Loucy (cell line): Measurements from ENCODE around the gene CIB2.

Experiments
- H2AFZ ChIP-seq: fragments of 200-600 bp; sonication (generic); 2 replicates; pipeline ENCODE4 v1.6.0; 2016; ENCODE audit warnings: antibody characterized with exemption, mild to moderate bottlenecking, low read length, moderate library complexity
- H3F3A ChIP-seq: fragments of 200-600 bp; 2 replicates; pipeline ENCODE4 v1.6.0; 2016; ENCODE audit warnings: antibody characterized with exemption, low read depth, mild to moderate bottlenecking
- H3K27me3 ChIP-seq: fragments of 200-600 bp; sonication (generic); 2 replicates; pipeline ENCODE4 v1.6.1; 2014; ENCODE audit warnings: low read length, mild to moderate bottlenecking; ENCODE audit not compliant: insufficient read depth, poor library complexity, severe bottlenecking
- H3K36me3 ChIP-seq: fragments of 200-600 bp; sonication (generic); 2 replicates; pipeline ENCODE4 v1.6.1; 2016; ENCODE audit warnings: low read length; ENCODE audit not compliant: insufficient read depth
- H3K4me1 ChIP-seq: fragments of 200-600 bp; sonication (generic); 2 replicates; pipeline ENCODE4 v1.5.1; 2014; ENCODE audit warnings: low read length, mild to moderate bottlenecking; ENCODE audit not compliant: insufficient read depth, poor library complexity, severe bottlenecking
- H3K4me2 ChIP-seq: fragments of 200-600 bp; sonication (generic); 2 replicates; pipeline ENCODE4 v1.6.0; 2014; ENCODE audit warnings: antibody characterized with exemption, low read length, low read depth, mild to moderate bottlenecking; ENCODE audit not compliant: poor library complexity, severe bottlenecking
- H3K4me3 ChIP-seq: fragments of 200-600 bp; sonication (generic); 2 replicates; pipeline ENCODE4 v1.5.1; 2014; ENCODE audit warnings: low read length, mild to moderate bottlenecking, mixed read lengths; ENCODE audit not compliant: poor library complexity, severe bottlenecking
- H3K79me2 ChIP-seq: fragments of 200-600 bp; sonication (generic); 2 replicates; pipeline ENCODE4 v1.6.1; 2014; ENCODE audit warnings: low read length; ENCODE audit not compliant: insufficient read depth
- H3K9ac ChIP-seq: fragments of 200-600 bp; sonication (generic); 2 replicates; pipeline ENCODE4 v1.6.0; 2014; ENCODE audit warnings: mild to moderate bottlenecking, low read depth, low read length, moderate library complexity; ENCODE audit not compliant: poor library complexity, severe bottlenecking
- H3K9me2 ChIP-seq: fragments of 200-600 bp; sonication (generic); replicated peaks from 2 replicates; pipeline ENCODE4 v1.6.1; 2016; ENCODE audit warnings: low read depth, low read length, mixed read lengths
- H3K9me3 ChIP-seq: fragments of 200-600 bp; sonication (generic); 2 replicates; pipeline ENCODE4 v1.6.1; 2014; ENCODE audit warnings: mild to moderate bottlenecking, antibody characterized with exemption, low read length, low read depth; ENCODE audit not compliant: insufficient read depth
- H4K20me1 ChIP-seq: fragments of 200-600 bp; sonication (generic); 2 replicates; pipeline ENCODE4 v1.6.0; 2014; ENCODE audit warnings: antibody characterized with exemption, low read length, mild to moderate bottlenecking; ENCODE audit not compliant: insufficient read depth, poor library complexity, severe bottlenecking
- EZH2phosphoT487 ChIP-seq: fragments of 200-600 bp; IDR thresholded peaks from 2 replicates; pipeline ENCODE4 v1.6.1; 2018; ENCODE audit warnings: antibody characterized with exemption, mild to moderate bottlenecking, moderate library complexity, borderline replicate concordance
- TF ChIP-seq, protein P1 (sequence below): fragments of 200-600 bp; sonication (generic); conservative IDR thresholded peaks from 2 replicates; pipeline ENCODE4 v1.5.1; 2014; ENCODE audit warnings: mild to moderate bottlenecking, antibody characterized with exemption, low read length

Gene CIB2

DNA sequence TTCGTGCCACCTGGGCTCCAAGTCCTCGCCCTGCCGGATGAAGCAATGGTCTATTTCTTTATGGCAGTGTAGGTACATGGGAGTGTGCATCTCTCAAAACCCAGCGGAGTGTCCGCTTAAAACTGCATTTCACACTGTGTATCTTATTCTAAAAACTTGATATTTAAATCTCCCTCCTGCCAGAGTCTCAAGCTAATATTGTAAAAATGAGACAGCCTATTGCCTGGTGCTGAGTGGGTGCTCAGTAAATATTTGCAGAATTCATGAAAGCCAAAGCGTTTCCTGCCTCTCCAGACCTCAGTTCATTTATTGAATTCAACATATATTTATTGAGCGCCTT is 53.4 kb downstream of the CIB2 start:
- no peaks in the 10 kb centered on the region; the same call in 1 of the 2 replicates for H3F3A ChIP-seq
- H3K36me3 ChIP-seq = no peaks in the 10 kb centered on the region
- peak overlapping the region; percentile 90 for H2AFZ ChIP-seq
- H4K20me1 ChIP-seq = peaks cover 33% of the 10 kb centered on the region
- peaks cover 49% of the 10 kb centered on the region for H3K79me2 ChIP-seq
- H3K27me3 ChIP-seq = no peaks in the 10 kb centered on the region
- peak overlapping the region; percentile 82 for H3K4me2 ChIP-seq
- no peaks in the 10 kb centered on the region for H3K9me3 ChIP-seq
- H3K4me3 ChIP-seq = peak overlapping the region; percentile 81
- H3K4me1 ChIP-seq = peaks cover 33% of the 10 kb centered on the region
- TF ChIP-seq, protein P1, sequence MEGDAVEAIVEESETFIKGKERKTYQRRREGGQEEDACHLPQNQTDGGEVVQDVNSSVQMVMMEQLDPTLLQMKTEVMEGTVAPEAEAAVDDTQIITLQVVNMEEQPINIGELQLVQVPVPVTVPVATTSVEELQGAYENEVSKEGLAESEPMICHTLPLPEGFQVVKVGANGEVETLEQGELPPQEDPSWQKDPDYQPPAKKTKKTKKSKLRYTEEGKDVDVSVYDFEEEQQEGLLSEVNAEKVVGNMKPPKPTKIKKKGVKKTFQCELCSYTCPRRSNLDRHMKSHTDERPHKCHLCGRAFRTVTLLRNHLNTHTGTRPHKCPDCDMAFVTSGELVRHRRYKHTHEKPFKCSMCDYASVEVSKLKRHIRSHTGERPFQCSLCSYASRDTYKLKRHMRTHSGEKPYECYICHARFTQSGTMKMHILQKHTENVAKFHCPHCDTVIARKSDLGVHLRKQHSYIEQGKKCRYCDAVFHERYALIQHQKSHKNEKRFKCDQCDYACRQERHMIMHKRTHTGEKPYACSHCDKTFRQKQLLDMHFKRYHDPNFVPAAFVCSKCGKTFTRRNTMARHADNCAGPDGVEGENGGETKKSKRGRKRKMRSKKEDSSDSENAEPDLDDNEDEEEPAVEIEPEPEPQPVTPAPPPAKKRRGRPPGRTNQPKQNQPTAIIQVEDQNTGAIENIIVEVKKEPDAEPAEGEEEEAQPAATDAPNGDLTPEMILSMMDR = no peak
- H3K9ac ChIP-seq = peak overlapping the region; percentile 67
- no peaks in the 10 kb centered on the region for H3K9me2 ChIP-seq

DNA sequence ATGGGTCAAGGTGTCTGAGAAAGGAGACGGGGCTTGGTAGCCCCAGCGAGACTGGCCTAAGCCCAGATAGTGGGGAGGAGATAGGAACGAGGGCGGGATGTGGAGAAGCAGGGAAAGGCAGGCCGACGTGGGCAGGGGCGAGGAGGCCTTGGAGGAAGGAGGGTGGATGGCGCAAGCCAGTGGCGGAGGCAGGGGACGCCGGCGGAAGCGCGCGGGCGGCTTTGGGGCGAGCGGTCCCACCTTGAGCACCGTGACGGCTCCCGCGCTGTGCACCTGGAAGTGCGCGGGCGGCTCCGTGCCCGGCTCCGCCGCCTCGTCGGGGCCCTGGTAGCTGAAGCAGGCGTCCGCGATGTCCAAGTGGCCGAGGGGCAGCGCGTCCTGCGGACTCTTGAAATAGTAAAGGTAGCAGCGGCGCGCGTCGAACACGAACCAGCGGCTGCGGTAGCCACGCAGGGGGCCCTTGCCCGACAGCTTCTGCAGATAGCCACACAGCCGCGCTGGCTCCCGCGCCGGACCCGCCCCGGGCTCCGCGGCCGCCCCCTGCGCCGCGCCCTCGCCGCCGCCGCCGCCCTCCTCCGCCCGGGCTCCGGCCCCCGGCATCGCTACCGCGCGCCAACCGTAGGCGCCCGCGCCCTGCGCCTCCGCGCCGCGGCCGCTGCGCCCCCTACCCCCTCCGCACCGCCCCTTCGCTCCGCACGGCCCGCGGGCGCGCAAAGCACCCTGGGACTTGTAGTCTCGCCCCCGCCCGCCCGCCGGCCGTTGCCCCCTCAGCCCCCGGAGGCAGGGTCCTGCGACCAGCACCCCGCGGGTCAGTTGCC is 54.0 kb downstream of the CIB2 start, which contains the start of gene TBC1D2B:
Gene TBC1D2B (minus strand): TSS at position 659 of the 818 bp plus-strand sequence. CDS start 59 bp downstream, at position 600.
- no peaks in the 10 kb centered on the region for H3K27me3 ChIP-seq
- H3K9me2 ChIP-seq = no peaks in the 10 kb centered on the region
- H3F3A ChIP-seq = no peaks in the 10 kb centered on the region; the same call in 1 of the 2 replicates
- H2AFZ ChIP-seq = peak within 1 kb of the TSS; percentile 90
- H3K9ac ChIP-seq = peak within 1 kb of the TSS; percentile 98
- no peaks in the 10 kb centered on the region for H3K36me3 ChIP-seq
- H3K4me1 ChIP-seq = peaks cover 38% of the 10 kb centered on the region
- H3K4me3 ChIP-seq = peak within 1 kb of the TSS; percentile 100
- H3K9me3 ChIP-seq = no peaks in the 10 kb centered on the region
- H4K20me1 ChIP-seq = peaks cover 33% of the 10 kb centered on the region
- TF ChIP-seq, protein P1 = no peak
- TF ChIP-seq EZH2phosphoT487 = no peak
- peak within 1 kb of the TSS; percentile 84 for H3K4me2 ChIP-seq
- H3K79me2 ChIP-seq = peaks cover 55% of the 10 kb centered on the region

DNA sequence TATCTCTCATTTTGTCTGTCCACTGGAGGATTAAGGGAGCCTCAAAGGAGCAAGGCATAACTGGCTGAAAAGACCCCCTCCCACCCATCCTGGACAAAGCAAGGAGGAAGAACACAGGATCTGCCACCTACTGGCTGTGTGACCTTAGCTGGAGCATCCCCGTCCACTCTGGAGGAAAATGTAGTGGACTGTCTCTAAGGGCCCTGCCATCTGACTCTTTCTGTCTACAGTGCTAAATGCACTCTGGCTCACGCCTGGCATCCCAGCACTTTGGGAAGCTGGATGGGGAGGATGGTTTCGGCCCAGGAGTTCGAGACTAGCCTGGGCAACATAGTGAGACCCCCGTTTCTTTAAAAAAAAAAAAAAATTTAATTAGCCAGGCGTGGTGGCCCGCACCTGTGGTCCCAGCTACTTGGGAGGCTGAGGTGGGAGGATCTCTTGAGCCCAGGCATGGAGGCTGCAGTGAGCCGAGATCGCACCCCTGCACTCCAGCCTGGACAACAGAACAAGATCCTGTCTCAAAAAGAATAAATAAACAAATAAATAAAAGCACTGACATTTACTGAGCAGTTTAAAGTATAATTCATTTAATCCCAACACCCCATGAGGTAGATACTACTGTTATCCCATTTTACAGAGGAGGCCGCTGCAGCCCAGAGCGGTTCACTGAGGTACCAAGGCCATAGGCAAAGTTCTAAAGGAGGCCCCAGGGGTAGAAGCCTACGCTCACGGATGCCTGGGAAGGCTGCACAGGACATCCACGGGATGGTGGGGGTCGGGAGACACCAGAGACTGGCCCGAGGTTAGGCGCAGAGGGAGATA is 54.8 kb downstream of the CIB2 start:
- Histone ChIP-seq H3K36me3 (no peaks in the 10 kb centered on the region), H3K9me3 (no peaks in the 10 kb centered on the region), H3K4me2 (peak overlapping the region; percentile 84), H3K27me3 (no peaks in the 10 kb centered on the region), H3K4me1 (peaks cover 46% of the 10 kb centered on the region), H3K4me3 (peak overlapping the region; percentile 100), H3K9ac (peak overlapping the region; percentile 98), H3K79me2 (peaks cover 63% of the 10 kb centered on the region), H3K9me2 (no peaks in the 10 kb centered on the region), H4K20me1 (peaks cover 37% of the 10 kb centered on the region), H2AFZ (peak overlapping the region; percentile 58), H3F3A (no peaks in the 10 kb centered on the region; the same call in 1 of the 2 replicates)
- TF ChIP-seq, protein P1 = peak; percentile 54
- no peak for TF ChIP-seq EZH2phosphoT487
